Progenitor cell of endocrine pancreas (in vitro differentiated cells): ENCODE measurements around the gene PPP2R5A. TPM values are rescaled to one million over a fixed set of nuclear protein-coding genes. Genes with fewer than 3 reads are reported as not detected.
A peak's percentile ranks its signal among the peaks of the same experiment; 100 is the strongest.

Experiments
- DNase-seq: peaks from one replicate; pipeline ENCODE4 v3.0.0; 2021; ENCODE audit warnings: low spot score; ENCODE audit not compliant: unreplicated experiment
- H3K27ac Mint-ChIP-seq: 2 replicates; pipeline ENCODE4 v1.8.0; 2021; ENCODE audit warnings: mild to moderate bottlenecking, moderate library complexity, mixed read lengths
- H3K27me3 Mint-ChIP-seq: 2 replicates; pipeline ENCODE4 v1.8.0; 2021; ENCODE audit warnings: mixed read lengths
- H3K36me3 Mint-ChIP-seq: 2 replicates; pipeline ENCODE4 v1.8.0; 2022; ENCODE audit warnings: mixed read lengths; ENCODE audit not compliant: insufficient read depth
- H3K4me1 Mint-ChIP-seq: 2 replicates; pipeline ENCODE4 v1.8.0; 2021; ENCODE audit warnings: low read depth, mixed read lengths
- H3K4me3 Mint-ChIP-seq: 2 replicates; pipeline ENCODE4 v1.8.0; 2021; ENCODE audit warnings: low read depth, mild to moderate bottlenecking, moderate library complexity, mixed read lengths
- H3K9me3 Mint-ChIP-seq: 2 replicates; pipeline ENCODE4 v1.8.0; 2021; ENCODE audit warnings: low read depth, mixed read lengths
- CTCF ChIP-seq: fragments of 200-600 bp; sonication (generic); IDR thresholded peaks from one replicate; pipeline ENCODE4 v1.5.0; 2021; ENCODE audit warnings: antibody characterized with exemption, mild to moderate bottlenecking; ENCODE audit not compliant: unreplicated experiment
- total RNA-seq: library from RNA; stranded (reverse); gene quantifications from 2 replicates; pipeline ENCODE4 v1.2.1, GENCODE V29; 2021

Gene PPP2R5A
- total RNA-seq, 1 donor from 2014 or later, result 21.4 TPM

GRCh38 chr1:212281590-212281989, 3.6 kb upstream of the PPP2R5A start:
- H3K36me3 Mint-ChIP-seq, result no peaks in the 10 kb centered on the region
- no peaks in the 10 kb centered on the region for H3K9me3 Mint-ChIP-seq
- H3K27me3 Mint-ChIP-seq, result no peaks in the 10 kb centered on the region
- DNase-seq, result no peak
- peaks cover 9% of the 10 kb centered on the region for H3K4me1 Mint-ChIP-seq
- no peak overlapping the region for H3K4me3 Mint-ChIP-seq
- no peak for TF ChIP-seq CTCF
- no peak overlapping the region for H3K27ac Mint-ChIP-seq

GRCh38 chr1:212283741-212284140, 1.5 kb upstream of the PPP2R5A start:
- no peak for DNase-seq
- Mint-ChIP-seq H3K4me1 (peaks cover 18% of the 10 kb centered on the region), H3K36me3 (no peaks in the 10 kb centered on the region), H3K9me3 (no peaks in the 10 kb centered on the region), H3K27ac (peak overlapping the region; percentile 99), H3K27me3 (no peaks in the 10 kb centered on the region), H3K4me3 (peak overlapping the region; percentile 94)
- no peak for TF ChIP-seq CTCF

- peaks cover 21% of the 10 kb centered on the region for H3K4me1 Mint-ChIP-seq
- peak overlapping the region; percentile 99 for H3K27ac Mint-ChIP-seq
- H3K36me3 Mint-ChIP-seq, result no peaks in the 10 kb centered on the region
- H3K9me3 Mint-ChIP-seq, result no peaks in the 10 kb centered on the region
- no peak for TF ChIP-seq CTCF
- no peaks in the 10 kb centered on the region for H3K27me3 Mint-ChIP-seq
- peak overlapping the region; percentile 94 for H3K4me3 Mint-ChIP-seq
- DNase-seq, result no peak
These were observed 872 bp upstream of the PPP2R5A start for GRCh38 chr1:212284332-212284743.

- no peaks in the 10 kb centered on the region for H3K9me3 Mint-ChIP-seq
- no peak for TF ChIP-seq CTCF
- DNase-seq, result peak; percentile 43
- peaks cover 31% of the 10 kb centered on the region for H3K4me1 Mint-ChIP-seq
- peak overlapping the region; percentile 94 for H3K4me3 Mint-ChIP-seq
- H3K27me3 Mint-ChIP-seq, result no peaks in the 10 kb centered on the region
- H3K36me3 Mint-ChIP-seq, result no peaks in the 10 kb centered on the region
- peak overlapping the region; percentile 98 for H3K27ac Mint-ChIP-seq
These were observed 710 bp downstream of the PPP2R5A start for GRCh38 chr1:212285685-212286555.

GRCh38 chr1:212286556-212287131, 1.4 kb downstream of the PPP2R5A start:
- no peaks in the 10 kb centered on the region for H3K9me3 Mint-ChIP-seq
- no peaks in the 10 kb centered on the region for H3K36me3 Mint-ChIP-seq
- no peak for TF ChIP-seq CTCF
- peaks cover 34% of the 10 kb centered on the region for H3K4me1 Mint-ChIP-seq
- H3K27me3 Mint-ChIP-seq, result no peaks in the 10 kb centered on the region
- peak overlapping the region; percentile 94 for H3K4me3 Mint-ChIP-seq
- H3K27ac Mint-ChIP-seq, result peak overlapping the region; percentile 98
- DNase-seq, result no peak
